Choroid plexus epithelial cell (primary cell): Measurements from ENCODE around the gene TPSAB1.

Experiments
- DNase-seq: peaks from one replicate; pipeline ENCODE4 v3.0.0-alpha.2; 2010; ENCODE audit warnings: low read depth
- H3K4me3 ChIP-seq: 2 replicates; pipeline ENCODE4 v1.5.1; 2011; ENCODE audit warnings: low read depth, mild to moderate bottlenecking, control low read depth, low read length, moderate library complexity
- TF ChIP-seq, protein P1 (sequence below): conservative IDR thresholded peaks from 2 replicates; pipeline ENCODE4 v1.5.1; 2011; ENCODE audit warnings: low read depth, mild to moderate bottlenecking, control low read depth, inconsistent platforms, low read length, moderate library complexity

Gene TPSAB1

DNA sequence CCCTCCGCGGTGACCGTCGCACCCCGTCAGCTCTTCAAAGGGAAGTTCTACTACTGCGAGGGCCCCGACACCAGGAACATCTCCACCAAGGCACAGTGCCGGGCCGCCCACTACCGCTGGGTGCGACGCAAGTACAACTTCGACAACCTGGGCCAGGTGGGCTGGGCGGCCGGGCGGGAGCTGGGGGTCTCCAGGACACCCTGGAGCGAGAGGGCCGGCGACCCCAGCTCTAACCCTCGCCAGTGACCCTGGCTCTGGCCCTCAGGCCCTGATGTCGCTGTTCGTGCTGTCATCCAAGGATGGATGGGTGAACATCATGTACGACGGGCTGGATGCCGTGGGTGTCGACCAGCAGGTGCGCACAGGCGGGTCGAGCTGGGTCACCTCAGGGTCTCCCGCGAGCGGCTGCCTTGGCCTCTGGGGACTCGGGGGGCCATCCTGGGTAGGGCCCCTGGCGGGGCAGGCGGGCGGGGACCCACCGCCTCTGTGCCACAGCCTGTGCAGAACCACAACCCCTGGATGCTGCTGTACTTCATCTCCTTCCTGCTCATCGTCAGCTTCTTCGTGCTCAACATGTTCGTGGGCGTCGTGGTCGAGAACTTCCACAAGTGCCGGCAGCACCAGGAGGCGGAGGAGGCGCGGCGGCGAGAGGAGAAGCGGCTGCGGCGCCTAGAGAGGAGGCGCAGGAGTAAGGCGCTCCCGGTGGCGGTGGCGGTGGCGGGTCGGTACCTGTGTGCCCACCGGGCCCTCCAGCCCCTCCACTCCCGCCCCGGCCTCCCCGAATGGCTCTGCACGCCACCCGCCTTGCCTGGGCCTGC is 28.8 kb upstream of the TPSAB1 start:
- no peak for DNase-seq
- TF ChIP-seq, protein P1, sequence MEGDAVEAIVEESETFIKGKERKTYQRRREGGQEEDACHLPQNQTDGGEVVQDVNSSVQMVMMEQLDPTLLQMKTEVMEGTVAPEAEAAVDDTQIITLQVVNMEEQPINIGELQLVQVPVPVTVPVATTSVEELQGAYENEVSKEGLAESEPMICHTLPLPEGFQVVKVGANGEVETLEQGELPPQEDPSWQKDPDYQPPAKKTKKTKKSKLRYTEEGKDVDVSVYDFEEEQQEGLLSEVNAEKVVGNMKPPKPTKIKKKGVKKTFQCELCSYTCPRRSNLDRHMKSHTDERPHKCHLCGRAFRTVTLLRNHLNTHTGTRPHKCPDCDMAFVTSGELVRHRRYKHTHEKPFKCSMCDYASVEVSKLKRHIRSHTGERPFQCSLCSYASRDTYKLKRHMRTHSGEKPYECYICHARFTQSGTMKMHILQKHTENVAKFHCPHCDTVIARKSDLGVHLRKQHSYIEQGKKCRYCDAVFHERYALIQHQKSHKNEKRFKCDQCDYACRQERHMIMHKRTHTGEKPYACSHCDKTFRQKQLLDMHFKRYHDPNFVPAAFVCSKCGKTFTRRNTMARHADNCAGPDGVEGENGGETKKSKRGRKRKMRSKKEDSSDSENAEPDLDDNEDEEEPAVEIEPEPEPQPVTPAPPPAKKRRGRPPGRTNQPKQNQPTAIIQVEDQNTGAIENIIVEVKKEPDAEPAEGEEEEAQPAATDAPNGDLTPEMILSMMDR, result no peak
- no peak overlapping the region for H3K4me3 ChIP-seq

DNA sequence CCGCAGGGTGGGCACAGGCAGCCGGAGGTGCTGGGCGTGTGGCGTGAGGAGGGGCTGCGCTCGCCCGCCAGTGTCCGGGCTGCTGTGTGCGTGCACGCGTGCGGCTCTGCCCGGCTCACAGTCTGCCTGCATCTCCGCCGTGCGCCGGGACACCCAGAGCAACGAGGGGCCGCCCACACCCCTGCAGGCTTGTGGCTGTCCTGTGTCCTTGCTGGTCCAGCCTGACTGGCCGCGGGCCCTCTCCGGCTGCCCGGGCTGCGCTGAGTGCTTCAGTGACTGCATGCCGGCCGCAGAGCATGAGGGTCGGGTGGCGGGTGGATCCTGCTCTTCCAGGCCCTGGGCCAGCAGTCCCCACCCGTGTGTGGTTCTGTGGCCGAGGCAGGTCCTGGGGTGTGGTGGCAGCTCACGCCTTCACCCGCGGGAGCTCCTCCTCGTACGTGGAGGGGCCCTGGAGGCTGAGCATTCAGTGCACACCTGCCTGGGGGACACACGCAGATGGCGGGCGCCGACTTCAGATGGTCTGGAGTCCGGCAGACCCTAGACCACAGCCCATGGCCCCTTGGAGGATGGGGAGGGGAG is 27.8 kb upstream of the TPSAB1 start:
- DNase-seq, result no peak
- no peak overlapping the region for H3K4me3 ChIP-seq
- TF ChIP-seq, protein P1, result no peak

DNA sequence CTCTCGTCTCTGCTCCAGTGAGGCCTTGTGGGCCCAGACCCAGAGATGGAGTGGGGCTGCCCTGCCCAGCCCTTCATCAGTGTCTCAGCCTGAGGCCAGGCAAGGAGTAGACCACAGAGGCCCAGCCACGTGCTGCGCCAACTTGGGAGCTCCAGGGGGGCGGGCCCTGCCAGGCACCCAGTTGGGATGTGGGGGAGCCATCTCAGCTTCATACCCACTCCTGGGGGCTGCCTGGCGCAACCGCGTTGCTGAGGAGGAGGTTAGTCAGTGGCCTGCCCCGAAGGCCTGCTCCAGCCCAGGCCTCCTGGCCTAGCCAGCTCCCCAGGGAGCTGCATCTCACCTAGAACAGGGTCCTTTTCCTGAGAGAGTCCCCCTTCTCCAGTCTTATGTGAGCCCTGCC is 27.3 kb upstream of the TPSAB1 start:
- DNase-seq, result no peak
- TF ChIP-seq, protein P1, result no peak
- no peak overlapping the region for H3K4me3 ChIP-seq

DNA sequence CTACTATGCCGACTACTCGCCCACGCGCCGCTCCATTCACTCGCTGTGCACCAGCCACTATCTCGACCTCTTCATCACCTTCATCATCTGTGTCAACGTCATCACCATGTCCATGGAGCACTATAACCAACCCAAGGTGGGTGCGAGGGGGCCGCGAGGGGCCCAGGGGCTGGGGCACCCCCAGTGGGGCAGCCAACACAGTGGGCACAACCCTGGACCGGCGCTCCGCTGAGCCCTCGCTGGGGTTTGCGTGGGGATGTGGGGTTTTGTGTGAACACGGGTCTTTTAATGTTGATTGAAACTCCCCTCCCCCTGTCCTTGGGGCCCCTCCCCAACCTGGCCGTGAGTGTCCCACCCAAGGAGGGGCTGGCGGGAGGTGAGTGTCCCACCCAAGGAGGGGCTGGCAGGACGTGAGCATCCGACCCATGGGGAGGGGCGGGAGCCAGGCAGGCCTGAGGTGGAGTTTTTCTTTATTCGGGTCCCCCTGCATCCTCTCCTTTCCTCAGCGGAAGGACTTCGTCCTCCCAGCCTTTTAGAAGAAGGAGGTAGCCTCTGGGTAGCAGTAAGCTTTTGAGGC is 26.6 kb upstream of the TPSAB1 start:
- TF ChIP-seq, protein P1, result no peak
- H3K4me3 ChIP-seq, result no peak overlapping the region
- no peak for DNase-seq

DNA sequence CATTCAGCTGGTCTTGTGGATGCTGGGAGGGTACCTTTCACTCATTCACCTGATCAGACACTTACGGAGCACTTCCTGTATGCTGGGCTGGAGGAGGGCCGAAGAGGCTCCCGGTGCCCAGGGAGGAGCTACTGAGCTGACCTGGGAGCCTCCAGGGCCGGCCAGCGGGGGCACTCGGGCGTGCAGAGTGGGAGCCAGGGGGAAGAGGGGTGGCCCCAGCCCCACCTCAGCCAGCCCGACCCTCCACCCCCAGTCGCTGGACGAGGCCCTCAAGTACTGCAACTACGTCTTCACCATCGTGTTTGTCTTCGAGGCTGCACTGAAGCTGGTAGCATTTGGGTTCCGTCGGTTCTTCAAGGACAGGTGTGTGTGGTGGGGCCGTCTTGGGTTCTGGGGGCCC is 25.8 kb upstream of the TPSAB1 start:
- H3K4me3 ChIP-seq, result no peak overlapping the region
- DNase-seq, result no peak
- TF ChIP-seq, protein P1, result no peak

DNA sequence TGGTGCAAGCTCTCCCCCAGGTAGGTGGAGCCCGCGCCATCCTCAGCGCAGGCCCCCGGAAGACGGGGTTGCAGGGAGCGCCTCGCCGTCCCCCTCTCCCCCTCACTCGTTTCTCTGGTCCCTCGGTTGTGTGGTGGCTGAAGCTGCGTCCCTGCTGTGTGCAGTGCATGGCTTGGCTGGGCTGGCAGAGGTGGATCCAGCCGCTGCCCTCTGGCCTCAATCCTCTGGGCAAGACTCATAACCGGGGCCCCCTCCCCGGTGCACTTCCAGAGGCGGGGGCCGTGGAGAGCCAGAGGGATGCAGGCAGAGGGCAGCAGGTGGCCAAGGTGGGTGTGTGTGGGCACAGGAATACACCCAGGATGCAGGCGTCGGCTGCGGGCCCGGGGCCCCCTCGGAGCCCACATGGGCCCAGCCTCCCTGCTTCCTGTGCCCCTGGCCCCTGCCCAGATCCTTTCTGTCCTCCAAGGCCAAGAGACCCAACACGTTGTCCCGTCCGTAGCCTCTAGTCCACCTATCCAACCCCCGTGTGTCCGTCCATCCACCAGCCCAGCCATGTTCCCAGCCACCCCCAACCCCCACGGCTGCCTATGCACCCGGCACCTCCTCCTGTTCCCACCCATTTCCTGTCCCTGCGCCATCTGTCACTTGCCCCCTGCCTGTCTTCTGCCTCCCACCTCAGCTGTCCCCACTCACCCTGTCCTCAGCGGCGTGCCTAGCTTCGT is 24.8 kb upstream of the TPSAB1 start:
- TF ChIP-seq, protein P1, result no peak
- H3K4me3 ChIP-seq, result no peak overlapping the region
- no peak for DNase-seq
